ENCODE results near the gene HOXC12.

Gene HOXC12

GRCh38 chr12:54008260-54008552 lies 53.5 kb downstream of the HOXC12 start:
- no peak for DNase-seq (ENCODE audit: low read depth)
